Stimulated activated CD8-positive, alpha-beta memory T cell treated with anti-CD3 and anti-CD28 coated beads, Interleukin-7, amount 100 ng/mL, for 48 hours (primary cell): ENCODE data around the gene CD96.
"Not testable (repeated sequence)": the region's sequence is repeated elsewhere in the genome, so short reads cannot be mapped to it uniquely, and the experiment has no call there.

Experiments used
- DNase-seq, 2 donors: peaks; one replicate each; pipeline ENCODE4 v3.0.0-alpha.2; 2020; ENCODE audit warnings: low read depth in 1 of 2; ENCODE audit errors: extremely low read depth in 1 of 2

The CD96 gene

GRCh38 chr3:111617912-111618601 is 76.1 kb downstream of the CD96 start:
- DNase-seq = no peak

GRCh38 chr3:111618945-111619344 is 76.9 kb downstream of the CD96 start:
- DNase-seq = no peak

DNA sequence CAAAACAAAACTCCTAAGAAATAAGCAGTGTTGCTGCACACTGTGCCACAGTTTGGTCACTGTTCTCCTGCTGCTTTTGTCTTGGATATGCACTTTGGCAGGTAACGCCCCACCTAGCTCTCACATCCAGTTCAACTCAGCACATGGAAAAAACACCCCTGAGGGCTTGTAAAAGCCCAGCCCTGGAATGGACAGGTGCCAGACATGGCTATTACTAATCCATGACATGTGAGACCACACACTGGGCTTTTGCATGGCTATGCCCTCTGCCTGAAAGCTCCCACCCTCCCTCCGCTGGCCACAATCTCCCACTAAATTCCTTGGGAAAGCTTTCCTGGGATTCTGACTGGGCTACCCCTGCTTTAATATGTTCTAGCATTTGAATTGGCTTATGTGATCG is 77.8 kb downstream of the CD96 start:
- no peak for DNase-seq

- no peak for DNase-seq
Observed at GRCh38 chr3:111621535-111621934, 79.5 kb downstream of the CD96 start.

- DNase-seq = no peak
Observed at GRCh38 chr3:111627092-111627491, 85.1 kb downstream of the CD96 start.

DNA sequence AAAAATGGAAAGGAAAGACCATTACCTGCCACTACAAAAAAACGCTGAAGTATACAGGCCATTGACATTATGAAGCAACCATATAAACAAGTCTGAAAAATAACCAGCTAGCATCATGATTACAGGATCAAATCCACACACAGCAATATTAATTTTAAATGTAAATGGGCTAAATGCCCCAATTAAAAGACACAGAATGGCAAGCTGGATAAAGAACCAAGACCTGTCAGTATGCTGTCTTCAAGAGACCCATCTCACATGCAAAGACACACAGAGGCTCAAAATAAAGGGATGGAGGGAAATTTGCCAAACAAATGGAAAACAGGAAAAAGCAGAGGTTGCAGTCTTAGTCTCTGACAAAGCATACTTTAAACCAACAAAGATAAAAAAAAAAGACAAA is 87.0 kb downstream of the CD96 start:
- not testable (repeated sequence) for DNase-seq

DNA sequence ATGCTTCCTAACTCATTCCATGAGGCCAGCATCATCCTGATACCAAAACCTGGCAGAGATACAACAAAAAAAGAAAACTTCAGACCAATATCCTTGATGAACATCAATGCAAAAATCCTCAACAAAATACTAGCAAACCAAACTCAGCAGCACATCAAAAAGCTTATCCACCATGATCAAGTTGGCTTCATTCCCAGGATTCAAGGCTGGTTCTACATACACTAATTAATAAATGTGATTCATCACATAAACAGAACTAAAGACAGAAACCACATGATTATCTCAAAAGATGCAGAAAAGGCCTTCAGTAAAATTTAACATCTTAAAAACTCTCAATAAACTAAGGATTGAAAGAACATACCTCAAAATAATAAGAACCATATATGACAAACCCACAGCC is 88.6 kb downstream of the CD96 start:
- DNase-seq = not testable (repeated sequence)

DNA sequence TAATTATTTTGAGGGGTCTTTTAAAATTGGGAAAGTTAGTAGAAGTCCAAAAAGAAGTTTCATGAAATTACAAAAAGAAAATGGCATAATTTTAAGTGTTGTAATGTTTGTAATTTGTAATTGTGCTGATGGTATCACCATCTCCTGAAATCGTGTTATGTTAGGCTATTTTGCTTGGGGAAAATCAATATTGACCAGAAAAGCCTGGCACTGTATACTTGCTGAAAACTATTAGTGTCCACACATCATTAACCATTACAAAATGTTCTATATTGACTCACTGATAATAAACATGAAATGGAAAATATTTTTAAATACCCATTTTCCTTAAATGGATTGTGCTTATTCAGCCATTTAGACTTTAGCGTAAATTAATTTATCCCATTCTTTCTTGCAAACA is 93.4 kb downstream of the CD96 start:
- no peak for DNase-seq

DNA sequence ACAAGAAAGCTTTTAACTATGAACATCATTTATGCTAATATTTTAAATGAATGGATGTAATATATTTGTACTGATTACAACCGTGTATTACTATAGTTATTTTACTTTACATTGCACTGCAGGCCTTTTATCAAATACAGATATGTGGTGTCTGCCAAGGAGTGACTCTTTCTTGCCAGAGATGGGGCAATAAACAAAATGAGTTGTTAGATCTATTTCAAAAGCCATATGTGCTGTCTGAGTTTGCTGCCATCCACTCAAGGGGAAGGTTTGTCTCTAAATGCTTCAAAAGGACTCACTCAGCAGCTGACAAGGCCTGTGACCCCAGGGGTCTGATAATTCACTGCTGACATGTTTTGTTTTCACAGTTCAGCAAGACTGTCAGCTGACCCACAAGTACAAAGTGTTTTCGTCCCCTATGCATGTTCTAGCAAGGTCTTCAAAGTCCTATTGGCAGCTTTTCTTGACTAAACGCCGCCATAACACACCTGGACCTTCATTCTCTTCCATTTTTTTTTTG is 94.4 kb downstream of the CD96 start:
- DNase-seq = no peak

DNA sequence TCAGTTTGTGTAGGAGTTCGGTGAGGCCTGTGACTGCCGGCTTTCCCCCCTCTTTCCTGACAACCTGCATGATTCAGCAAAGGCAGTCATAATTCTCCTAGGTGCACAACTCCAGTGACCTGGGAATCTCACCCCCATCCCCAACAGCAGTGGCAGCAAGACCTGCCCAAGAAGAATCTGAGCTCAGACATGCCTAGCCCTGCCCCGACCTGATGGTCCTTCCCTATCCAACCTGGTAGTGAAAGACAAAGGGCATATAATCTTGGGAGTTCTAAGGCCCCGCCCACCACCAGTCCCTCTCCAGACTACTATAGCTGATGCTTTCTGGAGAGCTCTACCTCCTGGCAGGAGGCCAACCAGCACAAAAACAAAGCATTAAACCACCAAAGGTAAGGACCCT is 97.3 kb downstream of the CD96 start:
- no peak for DNase-seq

- DNase-seq = no peak
Observed at GRCh38 chr3:111648991-111649579, 107.1 kb downstream of the CD96 start.

DNA sequence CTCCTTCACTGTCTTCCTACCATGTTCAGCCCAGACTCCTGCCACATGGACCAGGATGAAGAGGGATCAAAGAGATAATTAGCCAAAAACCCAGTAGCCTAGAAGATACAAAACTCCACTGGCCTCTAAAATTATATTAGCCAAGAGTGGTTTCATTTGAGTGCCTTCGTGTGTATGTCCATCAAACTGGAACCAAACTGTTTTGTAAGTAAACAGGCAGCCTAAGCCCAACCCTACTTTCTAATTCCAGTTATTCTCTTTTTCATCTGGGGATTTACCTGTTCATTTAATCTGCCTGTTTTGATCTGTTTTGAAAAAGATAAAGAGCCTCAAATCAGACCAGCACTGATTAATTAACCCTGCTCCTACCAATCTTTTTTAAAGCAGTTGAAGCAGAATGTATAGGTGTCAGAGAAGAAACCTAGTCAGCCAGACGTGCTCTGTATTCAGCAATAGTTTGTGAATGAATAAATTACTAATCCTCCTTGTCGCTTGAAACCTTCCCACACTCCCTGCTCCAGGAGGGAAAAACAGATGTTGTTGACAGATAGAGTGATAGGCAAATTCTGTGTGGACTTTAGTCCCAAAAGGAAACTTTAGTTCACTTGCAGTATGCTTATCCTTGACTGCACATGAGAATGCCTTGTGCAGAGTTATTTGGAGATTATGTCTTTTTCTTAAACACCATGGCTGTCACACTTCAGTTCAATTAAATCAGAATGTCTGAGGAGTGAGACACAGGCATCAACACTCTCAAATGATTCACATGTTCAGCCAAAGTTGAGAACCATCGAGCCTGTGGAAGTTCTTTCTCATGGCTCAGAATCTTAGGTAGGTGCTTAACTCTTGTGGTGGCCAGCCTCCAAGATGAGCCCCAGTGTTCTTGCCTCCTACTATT is 108.6 kb downstream of the CD96 start:
- no peak for DNase-seq

DNA sequence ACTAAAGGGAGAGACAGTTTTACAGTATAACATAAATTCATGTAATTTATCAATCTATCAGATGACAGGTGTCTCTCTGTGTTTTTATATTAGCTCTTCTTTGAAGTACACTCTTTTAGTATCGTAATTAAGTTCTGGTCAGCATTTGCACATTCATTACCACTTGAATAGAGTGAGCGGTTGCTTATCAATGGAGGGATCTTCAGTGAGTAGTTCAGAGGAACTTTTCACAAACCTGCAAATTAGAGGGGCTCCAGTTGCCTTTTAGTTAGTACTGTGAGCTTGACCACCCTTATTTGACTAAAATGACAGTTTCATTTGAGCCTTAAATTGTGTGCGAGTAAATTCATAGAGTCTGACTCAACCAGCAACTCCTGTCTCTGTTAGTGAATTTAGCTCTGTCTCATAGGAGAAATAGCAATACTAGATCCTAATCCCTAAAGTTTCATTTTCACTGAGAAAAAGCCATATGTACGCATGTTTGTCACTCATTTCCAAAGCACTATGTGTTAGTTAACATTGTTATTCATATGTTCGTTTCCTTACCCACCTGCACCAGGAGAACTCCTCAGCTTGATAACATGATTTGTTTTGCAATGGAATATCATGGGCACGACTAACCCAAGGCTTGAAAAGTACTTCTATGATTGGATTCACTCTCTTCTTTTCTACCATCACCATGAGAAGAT is 110.6 kb downstream of the CD96 start:
- DNase-seq = no peak

GRCh38 chr3:111653766-111654165 is 111.8 kb downstream of the CD96 start:
- DNase-seq = no peak

DNA sequence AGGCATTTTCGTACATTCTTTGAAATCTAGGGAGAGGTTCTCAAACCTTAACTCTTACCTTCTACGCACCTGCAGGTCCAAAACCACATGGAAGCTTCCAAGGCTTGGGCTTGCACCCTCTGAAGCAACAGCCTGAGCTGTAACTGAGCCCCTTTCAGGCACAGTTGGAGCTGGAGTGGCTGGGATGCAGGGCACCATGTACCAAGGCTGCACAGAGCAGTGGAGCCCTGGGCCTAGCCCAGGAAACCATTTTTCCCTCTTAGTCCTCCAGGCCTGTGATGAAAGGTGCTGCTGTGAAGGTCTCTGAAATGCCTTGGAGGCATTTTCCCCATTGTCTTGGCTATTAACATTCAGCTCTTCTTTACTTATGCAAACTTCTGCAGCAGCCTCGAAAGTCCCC is 120.0 kb downstream of the CD96 start:
- no peak for DNase-seq

DNA sequence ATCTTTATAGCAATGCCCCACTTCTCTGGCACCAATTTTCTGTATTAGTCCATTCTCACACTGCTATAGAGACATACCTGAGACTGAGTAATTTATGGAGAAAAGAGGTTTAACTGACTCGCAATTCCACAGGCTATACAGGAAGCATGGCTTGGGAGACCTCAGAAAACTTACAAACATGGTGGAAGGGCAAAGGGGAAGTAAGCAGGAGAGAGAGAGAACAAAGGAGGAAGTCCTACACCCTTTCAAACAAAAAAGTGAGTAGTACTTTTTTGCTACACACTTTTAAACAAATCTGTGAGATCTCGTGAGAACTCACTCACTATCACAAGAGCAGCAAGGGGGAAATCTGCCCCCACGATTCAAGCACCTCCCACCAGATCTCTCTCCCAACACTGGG is 120.9 kb downstream of the CD96 start:
- no peak for DNase-seq

GRCh38 chr3:111666041-111666735 is 124.2 kb downstream of the CD96 start:
- DNase-seq = no peak

DNA sequence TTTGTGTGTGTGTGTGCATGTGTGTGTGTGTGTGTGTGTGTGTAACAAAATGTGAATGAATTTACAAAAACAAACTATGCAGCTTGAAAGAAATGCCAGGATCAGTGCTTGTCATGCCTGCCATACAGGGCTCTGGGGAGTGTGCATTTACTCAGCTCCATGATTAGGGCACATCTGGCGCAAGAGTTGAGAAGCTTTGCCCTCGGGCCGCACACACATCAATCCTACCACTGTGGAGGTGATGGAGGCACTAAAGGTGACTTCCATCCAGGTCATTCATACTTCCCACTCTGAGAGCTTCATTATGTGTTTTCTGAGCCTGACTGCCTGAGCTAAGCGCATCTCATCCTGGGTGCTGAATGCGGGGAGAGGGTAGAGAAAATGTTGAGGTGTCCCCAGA is 125.2 kb downstream of the CD96 start:
- no peak for DNase-seq

- peak in 1 of 2 donors; percentile 60 for DNase-seq
Observed at GRCh38 chr3:111667621-111668239, 125.7 kb downstream of the CD96 start.

- no peak for DNase-seq
Observed at GRCh38 chr3:111668326-111668725, 126.3 kb downstream of the CD96 start.
